Endothelial cell of umbilical vein (primary cell): ENCODE results near the gene EIF4A3. TPM values are rescaled to one million over a fixed set of nuclear protein-coding genes. Genes with fewer than 3 reads are reported as not detected.

Experiments
- BruUV-seq: library from RNA; stranded (reverse); fragments of 400-500 nt; replicated peaks from 2 replicates; lab custom pipeline; 2021; lab: Mats Ljungman, UMichigan
- CTCF ChIA-PET: fragments of 300-600, 350-600 bp; sonication (Branson Sonifier 250); formaldehyde crosslinking; loops from one replicate; lab custom pipeline; 2021; ENCODE audit warnings: antibody characterized with exemption, inconsistent platforms; lab: Charles Lee
- POLR2A ChIA-PET: fragments of 300-600, 350-600 bp; sonication (Branson Sonifier 250); formaldehyde crosslinking; loops from one replicate; lab custom pipeline; 2021; ENCODE audit warnings: antibody characterized with exemption, inconsistent platforms; lab: Charles Lee
- DNase-seq: peaks from one replicate; pipeline ENCODE4 v3.0.0-alpha.2; 2011; ENCODE audit warnings: low read depth, low spot score
- FAIRE-seq: peaks from 2 replicates; lab custom pipeline; 2011; peaks lifted over from hg19 to GRCh38; lab: Jason Lieb, UNC
- H2AFZ ChIP-seq: 2 replicates; pipeline ENCODE4 v1.6.0; 2012; ENCODE audit warnings: low read depth, low read length, control low read depth, inconsistent platforms
- H3K27ac ChIP-seq: 2 replicates; pipeline ENCODE4 v1.5.1; 2011; ENCODE audit warnings: low read depth, mild to moderate bottlenecking, control low read depth, low read length, moderate library complexity; ENCODE audit not compliant: insufficient read depth
- H3K27me3 ChIP-seq, 2 experiments: 2 replicates each; pipeline versions ENCODE4 v1.6.0 to v1.6.1; 2011; ENCODE audit warnings: low read length in 2 of 2, mixed read lengths in 1 of 2; ENCODE audit not compliant: control insufficient read depth in 2 of 2, insufficient read depth in 2 of 2
- H3K36me3 ChIP-seq, 2 experiments: 2 replicates in 1 of 2; 3 replicates in 1 of 2; pipeline ENCODE4 v1.5.1; 2011; ENCODE audit warnings: low read length in 2 of 2, mild to moderate bottlenecking in 1 of 2, moderate library complexity in 1 of 2; ENCODE audit not compliant: control insufficient read depth in 2 of 2, insufficient read depth in 2 of 2; ENCODE audit errors: extremely low read depth in 1 of 2
- H3K4me1 ChIP-seq: 3 replicates; pipeline ENCODE4 v1.5.1; 2011; ENCODE audit warnings: mild to moderate bottlenecking, low read length; ENCODE audit not compliant: control insufficient read depth, insufficient read depth; ENCODE audit errors: extremely low read depth
- H3K4me2 ChIP-seq: 2 replicates; pipeline ENCODE4 v1.6.1; 2011; ENCODE audit warnings: low read length, control low read depth, mixed read lengths; ENCODE audit not compliant: insufficient read depth
- H3K4me3 ChIP-seq, 3 experiments: fragments of 200-600 bp in 1 of 3; sonication (generic), shearing (Covaris generic) in 1 of 3; replicated peaks in 1 of 3; 2 replicates each; pipeline ENCODE4 v1.5.1; 2011 to 2016; ENCODE audit warnings: control low read depth in 3 of 3, low read length in 3 of 3, mild to moderate bottlenecking in 2 of 3, inconsistent platforms in 1 of 3, low read depth in 1 of 3, moderate library complexity in 1 of 3; ENCODE audit not compliant: insufficient read depth in 1 of 3
- H3K79me2 ChIP-seq: 2 replicates; pipeline ENCODE4 v1.6.0; 2012; ENCODE audit warnings: low read length, inconsistent platforms; ENCODE audit not compliant: control insufficient read depth, insufficient read depth
- H3K9ac ChIP-seq: replicated peaks from 2 replicates; pipeline ENCODE3; 2011; ENCODE audit warnings: low read length, control low read depth; ENCODE audit not compliant: insufficient read depth; ENCODE audit errors: extremely low read depth
- H3K9me1 ChIP-seq: replicated peaks from 3 replicates; pipeline ENCODE4 v1.6.0; 2011; ENCODE audit warnings: mild to moderate bottlenecking, low read length; ENCODE audit not compliant: control insufficient read depth, insufficient read depth; ENCODE audit errors: extremely low read depth
- H3K9me3 ChIP-seq: replicated peaks from 2 replicates; pipeline ENCODE4 v1.5.1; 2012; ENCODE audit warnings: low read length, inconsistent platforms; ENCODE audit not compliant: control insufficient read depth, insufficient read depth
- H4K20me1 ChIP-seq: replicated peaks from 2 replicates; pipeline ENCODE3; 2011; ENCODE audit warnings: mild to moderate bottlenecking, low read length; ENCODE audit not compliant: control insufficient read depth, insufficient read depth; ENCODE audit errors: extremely low read depth
- EZH2 ChIP-seq: IDR thresholded peaks from 2 replicates; pipeline ENCODE4 v1.6.1; 2012; ENCODE audit warnings: borderline replicate concordance, low read depth, mild to moderate bottlenecking, moderate library complexity, low read length, inconsistent platforms; ENCODE audit not compliant: severe bottlenecking
- FOS ChIP-seq: IDR thresholded peaks from 2 replicates; pipeline ENCODE4 v1.6.1; 2011; ENCODE audit warnings: mild to moderate bottlenecking, low read length, moderate library complexity, borderline replicate concordance; ENCODE audit not compliant: insufficient read depth
- GATA2 ChIP-seq: IDR thresholded peaks from 2 replicates; pipeline ENCODE4 v1.7.0; 2011; ENCODE audit warnings: low read depth, mild to moderate bottlenecking, moderate library complexity, mixed read lengths, low read length; ENCODE audit not compliant: insufficient read length, insufficient read depth
- JUN ChIP-seq: IDR thresholded peaks from 2 replicates; pipeline ENCODE4 v1.6.1; 2011; ENCODE audit warnings: borderline replicate concordance, low read depth; ENCODE audit not compliant: insufficient read length, insufficient read depth
- MYC ChIP-seq: IDR thresholded peaks from one replicate; pipeline ENCODE4 v1.6.1; 2011; ENCODE audit warnings: mild to moderate bottlenecking, low read depth, low read length
- POLR2A ChIP-seq: IDR thresholded peaks from 2 replicates; pipeline ENCODE4 v1.6.1; 2012; ENCODE audit warnings: low read depth, mild to moderate bottlenecking, control low read depth, low read length
- POLR2AphosphoS5 ChIP-seq: IDR thresholded peaks from 2 replicates; pipeline ENCODE4 v1.6.1; 2012; ENCODE audit warnings: low read depth, mild to moderate bottlenecking, control low read depth, low read length, moderate library complexity; ENCODE audit not compliant: insufficient read depth
- dilution Hi-C: fragments of 300-500 bp; cut with MboI; formaldehyde crosslinking; loops from one replicate; pipeline ENCODE4 v1.15.0; 2019; ENCODE audit warnings: low sequenced_read_pairs; ENCODE audit not compliant: extremely low pct_ligation_motif_present
- intact Hi-C: fragments of 100-400 bp; cut with micrococcal nuclease; formaldehyde crosslinking; loops from one replicate; pipeline ENCODE4 v1.10.0; 2022
- polyA plus RNA-seq, 4 experiments: library from polyadenylated mRNA; depleted of rRNA in 3 of 4; stranded (reverse) in 3 of 4; unstranded in 1 of 4; fragments of >200 nt; gene quantifications; 2 replicates each; pipeline versions ENCODE4 v1.2.1 to v1.2.3, GENCODE V29; 2011 to 2012; ENCODE audit warnings: missing spikeins in 1 of 4
- total RNA-seq: library from RNA; stranded (reverse); gene quantifications from 2 replicates; pipeline ENCODE4 v1.2.3, GENCODE V29; 2021
- TF ChIP-seq, protein P1 (sequence below), 2 donors: IDR thresholded peaks; 1 replicate in 1 of 2; 2 replicates in 1 of 2; pipeline ENCODE4 v1.5.1; 2011; ENCODE audit warnings: low read length in 2 of 2, mild to moderate bottlenecking in 2 of 2, moderate library complexity in 2 of 2, control low read depth in 1 of 2, inconsistent platforms in 1 of 2, low read depth in 1 of 2; ENCODE audit not compliant: insufficient read depth in 1 of 2; ENCODE audit errors: extremely low read depth in 1 of 2
- TF ChIP-seq, protein P2 (sequence below): IDR thresholded peaks from 2 replicates; pipeline ENCODE4 v1.6.1; 2011; ENCODE audit not compliant: insufficient read depth, insufficient read length

Gene EIF4A3
- total and polyA plus RNA-seq, 2 donors (not counting 3 experiments of a cell fraction or from before 2014, with no cell fraction given) = 90.4 to 94.5 TPM

DNA sequence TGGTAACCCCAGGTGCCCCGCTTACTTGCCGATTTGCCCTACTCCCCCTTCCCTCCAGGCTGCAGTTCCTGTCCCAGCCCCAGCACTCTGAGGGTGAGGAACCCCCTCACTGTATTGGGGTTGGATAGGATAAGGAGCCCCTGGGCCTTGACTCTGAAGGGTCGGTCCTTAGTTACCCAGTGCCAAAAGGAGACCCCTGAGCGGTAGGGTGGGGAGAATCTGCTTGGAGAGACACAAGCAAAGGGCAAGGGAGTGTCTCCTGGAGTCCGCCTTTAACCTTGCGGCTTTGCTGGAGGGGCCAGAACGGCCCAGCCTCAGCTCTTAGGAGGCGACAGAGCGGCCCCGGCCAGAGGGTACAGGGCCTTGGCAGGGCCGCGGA, 35.9 kb upstream of the EIF4A3 start:
- no TSS peak for BruUV-seq
- FAIRE-seq (no peak), DNase-seq (no peak)
- no peak overlapping the region for H3K4me2 ChIP-seq
- no peaks in the 10 kb centered on the region for H3K9me3 ChIP-seq
- CTCF ChIA-PET = interaction anchor here (2.6 kb wide), 1 partner anchor 13 kb away, joined by 13 read pairs; no protein-coding TSS in a partner anchor
- H3K9me1 ChIP-seq = no peaks in the 10 kb centered on the region
- H3K79me2 ChIP-seq = no peaks in the 10 kb centered on the region
- no peak overlapping the region for H2AFZ ChIP-seq
- H3K4me3 ChIP-seq = no peak overlapping the region
- H3K27me3 ChIP-seq = peaks cover 8 to 13% of the 10 kb centered on the region in 2 experiments
- H3K27ac ChIP-seq = no peak overlapping the region
- peaks cover 6% of the 10 kb centered on the region for H3K4me1 ChIP-seq
- TF ChIP-seq, protein P1, sequence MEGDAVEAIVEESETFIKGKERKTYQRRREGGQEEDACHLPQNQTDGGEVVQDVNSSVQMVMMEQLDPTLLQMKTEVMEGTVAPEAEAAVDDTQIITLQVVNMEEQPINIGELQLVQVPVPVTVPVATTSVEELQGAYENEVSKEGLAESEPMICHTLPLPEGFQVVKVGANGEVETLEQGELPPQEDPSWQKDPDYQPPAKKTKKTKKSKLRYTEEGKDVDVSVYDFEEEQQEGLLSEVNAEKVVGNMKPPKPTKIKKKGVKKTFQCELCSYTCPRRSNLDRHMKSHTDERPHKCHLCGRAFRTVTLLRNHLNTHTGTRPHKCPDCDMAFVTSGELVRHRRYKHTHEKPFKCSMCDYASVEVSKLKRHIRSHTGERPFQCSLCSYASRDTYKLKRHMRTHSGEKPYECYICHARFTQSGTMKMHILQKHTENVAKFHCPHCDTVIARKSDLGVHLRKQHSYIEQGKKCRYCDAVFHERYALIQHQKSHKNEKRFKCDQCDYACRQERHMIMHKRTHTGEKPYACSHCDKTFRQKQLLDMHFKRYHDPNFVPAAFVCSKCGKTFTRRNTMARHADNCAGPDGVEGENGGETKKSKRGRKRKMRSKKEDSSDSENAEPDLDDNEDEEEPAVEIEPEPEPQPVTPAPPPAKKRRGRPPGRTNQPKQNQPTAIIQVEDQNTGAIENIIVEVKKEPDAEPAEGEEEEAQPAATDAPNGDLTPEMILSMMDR (IDR thresholded peaks at IDR 0.05; ENCODE audit: extremely low read depth in 1 of 2, insufficient read depth in 1 of 2, low read depth in 1 of 2, low read length in 2 of 2) = no peak
- TF ChIP-seq FOS (no peak), POLR2A (no peak), JUN (no peak), EZH2 (no peak), POLR2AphosphoS5 (no peak), GATA2 (no peak), MYC (no peak)
- TF ChIP-seq, protein P2, sequence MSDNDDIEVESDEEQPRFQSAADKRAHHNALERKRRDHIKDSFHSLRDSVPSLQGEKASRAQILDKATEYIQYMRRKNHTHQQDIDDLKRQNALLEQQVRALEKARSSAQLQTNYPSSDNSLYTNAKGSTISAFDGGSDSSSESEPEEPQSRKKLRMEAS = no peak
- H4K20me1 ChIP-seq = no peaks in the 10 kb centered on the region
- H3K9ac ChIP-seq = no peak overlapping the region
- intact Hi-C loops (no loop called here), dilution Hi-C loops (no loop called here)
- POLR2A ChIA-PET = no interaction called here
- H3K36me3 ChIP-seq = no peaks in the 10 kb centered on the region
